Measurements from ENCODE around the gene LILRA5.

The LILRA5 gene

GRCh38 chr19:54302257-54302656 is 10.7 kb downstream of the LILRA5 start:
- no peak for TF ChIP-seq NFIC (IDR thresholded peaks at IDR 0.05)
- no peak for TF ChIP-seq EGR1 (IDR thresholded peaks at IDR 0.05)
- TF ChIP-seq TAF1 (IDR thresholded peaks at IDR 0.05; ENCODE audit: low read depth), result no peak
- no peak for TF ChIP-seq CEBPB (IDR thresholded peaks at IDR 0.05)
- no peak for TF ChIP-seq REST (IDR thresholded peaks at IDR 0.05; ENCODE audit: low read depth)
- TF ChIP-seq FOXM1 (IDR thresholded peaks at IDR 0.05; ENCODE audit: borderline replicate concordance, low read depth), result no peak
- TF ChIP-seq USF1 (IDR thresholded peaks at IDR 0.05), result no peak
- TF ChIP-seq RAD21 (IDR thresholded peaks at IDR 0.05; ENCODE audit: low read depth), result no peak
- TF ChIP-seq ZBTB7A (IDR thresholded peaks at IDR 0.05; ENCODE audit: low read depth), result no peak
- no peak for TF ChIP-seq CREB1 (IDR thresholded peaks at IDR 0.05; ENCODE audit: low read depth)
- TF ChIP-seq EP300 (IDR thresholded peaks at IDR 0.05; ENCODE audit: borderline replicate concordance), result no peak
- no peak for TF ChIP-seq MAX (IDR thresholded peaks at IDR 0.05)
- TF ChIP-seq TCF12 (IDR thresholded peaks at IDR 0.05; ENCODE audit: low read depth), result no peak
- TF ChIP-seq YY1 (IDR thresholded peaks at IDR 0.05; ENCODE audit: low read depth), result no peak
- TF ChIP-seq TEAD4 (IDR thresholded peaks at IDR 0.05), result no peak

- no peak for TF ChIP-seq EP300 (IDR thresholded peaks at IDR 0.05; ENCODE audit: borderline replicate concordance)
- no peak for TF ChIP-seq TEAD4 (IDR thresholded peaks at IDR 0.05)
- no peak for TF ChIP-seq TCF12 (IDR thresholded peaks at IDR 0.05; ENCODE audit: low read depth)
- TF ChIP-seq CREB1 (IDR thresholded peaks at IDR 0.05; ENCODE audit: low read depth), result no peak
- no peak for TF ChIP-seq YY1 (IDR thresholded peaks at IDR 0.05; ENCODE audit: low read depth)
- TF ChIP-seq ZBTB7A (IDR thresholded peaks at IDR 0.05; ENCODE audit: low read depth), result no peak
- no peak for TF ChIP-seq FOXM1 (IDR thresholded peaks at IDR 0.05; ENCODE audit: borderline replicate concordance, low read depth)
- no peak for TF ChIP-seq USF1 (IDR thresholded peaks at IDR 0.05)
- no peak for TF ChIP-seq NFIC (IDR thresholded peaks at IDR 0.05)
These were observed 13.5 kb downstream of the LILRA5 start for GRCh38 chr19:54299515-54299914.

- TF ChIP-seq TCF12 (IDR thresholded peaks at IDR 0.05; ENCODE audit: low read depth), result no peak
- TF ChIP-seq EGR1 (IDR thresholded peaks at IDR 0.05), result no peak
- TF ChIP-seq NFIC (IDR thresholded peaks at IDR 0.05), result no peak
- TF ChIP-seq RAD21 (IDR thresholded peaks at IDR 0.05; ENCODE audit: low read depth), result no peak
- no peak for TF ChIP-seq ZBTB7A (IDR thresholded peaks at IDR 0.05; ENCODE audit: low read depth)
- TF ChIP-seq TAF1 (IDR thresholded peaks at IDR 0.05; ENCODE audit: low read depth), result no peak
- no peak for TF ChIP-seq FOXM1 (IDR thresholded peaks at IDR 0.05; ENCODE audit: borderline replicate concordance, low read depth)
- TF ChIP-seq REST (IDR thresholded peaks at IDR 0.05; ENCODE audit: low read depth), result no peak
- no peak for TF ChIP-seq USF1 (IDR thresholded peaks at IDR 0.05)
- no peak for TF ChIP-seq YY1 (IDR thresholded peaks at IDR 0.05; ENCODE audit: low read depth)
- no peak for TF ChIP-seq CEBPB (IDR thresholded peaks at IDR 0.05)
- no peak for TF ChIP-seq TEAD4 (IDR thresholded peaks at IDR 0.05)
- TF ChIP-seq CREB1 (IDR thresholded peaks at IDR 0.05; ENCODE audit: low read depth), result no peak
- no peak for TF ChIP-seq MAX (IDR thresholded peaks at IDR 0.05)
- TF ChIP-seq EP300 (IDR thresholded peaks at IDR 0.05; ENCODE audit: borderline replicate concordance), result no peak
These were observed 13.9 kb downstream of the LILRA5 start for GRCh38 chr19:54299126-54299498.

GRCh38 chr19:54298357-54299125 is 14.4 kb downstream of the LILRA5 start:
- no peak for TF ChIP-seq TAF1 (IDR thresholded peaks at IDR 0.05; ENCODE audit: low read depth)
- TF ChIP-seq USF1 (IDR thresholded peaks at IDR 0.05), result no peak
- no peak for TF ChIP-seq EP300 (IDR thresholded peaks at IDR 0.05; ENCODE audit: borderline replicate concordance)
- TF ChIP-seq ZBTB7A (IDR thresholded peaks at IDR 0.05; ENCODE audit: low read depth), result no peak
- no peak for TF ChIP-seq TCF12 (IDR thresholded peaks at IDR 0.05; ENCODE audit: low read depth)
- no peak for TF ChIP-seq CEBPB (IDR thresholded peaks at IDR 0.05)
- no peak for TF ChIP-seq RAD21 (IDR thresholded peaks at IDR 0.05; ENCODE audit: low read depth)
- no peak for TF ChIP-seq EGR1 (IDR thresholded peaks at IDR 0.05)
- no peak for TF ChIP-seq FOXM1 (IDR thresholded peaks at IDR 0.05; ENCODE audit: borderline replicate concordance, low read depth)
- no peak for TF ChIP-seq REST (IDR thresholded peaks at IDR 0.05; ENCODE audit: low read depth)
- TF ChIP-seq MAX (IDR thresholded peaks at IDR 0.05), result no peak
- no peak for TF ChIP-seq CREB1 (IDR thresholded peaks at IDR 0.05; ENCODE audit: low read depth)
- TF ChIP-seq TEAD4 (IDR thresholded peaks at IDR 0.05), result no peak
- TF ChIP-seq NFIC (IDR thresholded peaks at IDR 0.05), result no peak
- no peak for TF ChIP-seq YY1 (IDR thresholded peaks at IDR 0.05; ENCODE audit: low read depth)

Measured in Ishikawa (cell line).